ENCODE results near the gene CACNA1C. TPM values are rescaled to one million over a fixed set of nuclear protein-coding genes. Genes with fewer than 3 reads are reported as not detected.
"Not testable (repeated sequence)": the region's sequence is repeated elsewhere in the genome, so short reads cannot be mapped to it uniquely, and the experiment has no call there.

The CACNA1C gene
- total RNA-seq, 4 donors from 2014 or later, result 0.38 to 2.4 (median 1.4) TPM

GRCh38 chr12:2488596-2488995, 435.8 kb downstream of the CACNA1C start:
- 97% methylated on average over 6 to 7 of the region's 7 CpGs for WGBS, 2 donors
- intact Hi-C loops (cut with DNase I; ENCODE audit: low total_unique reads), result no loop called here
- no peak for TF ChIP-seq CTCF (IDR thresholded peaks at IDR 0.05)
- TF ChIP-seq POLR2A (IDR thresholded peaks at IDR 0.05), result no peak
- no peak overlapping the region for H3K4me3 ChIP-seq (ENCODE audit: low read depth, poor library complexity, severe bottlenecking)
- peak in 1 of 2 donors; percentile 39 for DNase-seq (ENCODE audit: low spot score in 2 of 2)

GRCh38 chr12:2489275-2489674, 436.5 kb downstream of the CACNA1C start:
- DNase-seq (ENCODE audit: low spot score in 2 of 2), result peak in 1 of 2 donors; percentile 57
- TF ChIP-seq POLR2A (IDR thresholded peaks at IDR 0.05), result no peak
- no peak for TF ChIP-seq CTCF (IDR thresholded peaks at IDR 0.05)
- WGBS, 2 donors, result 92 to 94% methylated on average over 9 of the region's 9 CpGs
- intact Hi-C loops (cut with DNase I; ENCODE audit: low total_unique reads), result no loop called here
- H3K4me3 ChIP-seq (ENCODE audit: low read depth, poor library complexity, severe bottlenecking), result no peak overlapping the region

- no peak for TF ChIP-seq CTCF (IDR thresholded peaks at IDR 0.05)
- no peak for TF ChIP-seq POLR2A (IDR thresholded peaks at IDR 0.05)
- H3K4me3 ChIP-seq (ENCODE audit: low read depth, poor library complexity, severe bottlenecking), result no peak overlapping the region
- intact Hi-C loops (cut with DNase I; ENCODE audit: low total_unique reads), result no loop called here
- WGBS, 2 donors, result 53% methylated on average over 3 of the region's 3 CpGs
- peak in 1 of 2 donors; percentile 15 for DNase-seq (ENCODE audit: low spot score in 2 of 2)
Measured at GRCh38 chr12:2490831-2491230, 438.0 kb downstream of the CACNA1C start.

- 73 to 75% methylated on average over 2 of the region's 2 CpGs for WGBS, 2 donors
- DNase-seq (ENCODE audit: low spot score in 2 of 2); H3K4me3 ChIP-seq (ENCODE audit: low read depth, poor library complexity, severe bottlenecking); intact Hi-C loops (cut with DNase I; ENCODE audit: low total_unique reads): not testable (repeated sequence)
Measured at GRCh38 chr12:2491349-2491748, 438.6 kb downstream of the CACNA1C start.

- no peak for TF ChIP-seq POLR2A (IDR thresholded peaks at IDR 0.05)
- TF ChIP-seq CTCF (IDR thresholded peaks at IDR 0.05), result no peak
- H3K4me3 ChIP-seq (ENCODE audit: low read depth, poor library complexity, severe bottlenecking), result no peak overlapping the region
- peak in 1 of 2 donors; percentile 66 for DNase-seq (ENCODE audit: low spot score in 2 of 2)
- intact Hi-C loops (cut with DNase I; ENCODE audit: low total_unique reads), result no loop called here
- WGBS, 2 donors, result 58 to 61% methylated on average over 11 of the region's 11 CpGs
Measured at GRCh38 chr12:2492236-2492635, 439.4 kb downstream of the CACNA1C start.

- H3K4me3 ChIP-seq (ENCODE audit: low read depth, poor library complexity, severe bottlenecking), result no peak overlapping the region
- 95 to 96% methylated on average over 16 of the region's 16 CpGs for WGBS, 2 donors
- TF ChIP-seq CTCF (IDR thresholded peaks at IDR 0.05), result no peak
- no peak for TF ChIP-seq POLR2A (IDR thresholded peaks at IDR 0.05)
- DNase-seq (ENCODE audit: low spot score in 2 of 2), result peak in 1 of 2 donors; percentile 50
- intact Hi-C loops (cut with DNase I; ENCODE audit: low total_unique reads), result no loop called here
Measured at GRCh38 chr12:2493086-2493485, 440.3 kb downstream of the CACNA1C start.
